NB4 (cell line): ENCODE measurements around the gene FITM1.

ENCODE experiments used
- POLR2A ChIP-seq: IDR thresholded peaks from 2 replicates; pipeline ENCODE4 v1.6.1; 2011; ENCODE audit warnings: mild to moderate bottlenecking; ENCODE audit not compliant: insufficient read length; ENCODE audit errors: extremely low read depth
- TF ChIP-seq, protein P1 (sequence below): IDR thresholded peaks from one replicate; pipeline ENCODE4 v1.5.1; 2012; ENCODE audit warnings: low read depth, low read length

DNA sequence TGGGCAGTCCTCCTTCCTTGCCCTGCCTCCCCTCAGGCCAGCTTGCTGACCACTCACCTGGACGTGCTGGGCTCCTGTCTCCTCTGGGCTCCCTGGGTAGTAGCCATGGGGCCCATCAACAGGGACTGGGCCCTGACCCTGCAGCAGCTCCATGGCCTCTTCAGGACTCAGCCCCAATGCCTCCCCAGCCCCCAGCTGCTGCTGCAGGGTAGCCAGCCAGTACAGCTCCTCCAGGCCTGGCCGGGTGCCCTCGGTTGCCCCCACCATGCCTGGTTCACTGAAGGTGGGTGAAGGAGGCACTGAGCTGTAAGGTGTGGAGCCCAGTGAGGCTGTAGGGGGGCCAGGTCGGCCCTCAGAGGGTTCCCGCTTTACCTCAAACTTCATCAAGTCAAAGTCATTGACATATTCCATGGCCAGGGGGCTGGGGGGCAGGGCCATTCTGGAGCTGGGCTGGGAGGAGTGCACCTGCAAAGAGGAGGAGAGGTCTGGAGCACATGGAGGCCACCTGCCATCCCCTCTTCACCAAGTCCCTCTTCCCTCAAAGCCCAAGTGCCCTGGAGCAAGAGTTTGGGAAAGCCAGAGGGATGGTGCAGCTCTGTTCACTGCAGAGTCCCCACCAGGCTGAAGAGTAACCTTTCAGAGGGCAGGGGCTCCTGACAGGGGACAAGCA, 47.9 kb upstream of the FITM1 start:
- TF ChIP-seq, protein P1, sequence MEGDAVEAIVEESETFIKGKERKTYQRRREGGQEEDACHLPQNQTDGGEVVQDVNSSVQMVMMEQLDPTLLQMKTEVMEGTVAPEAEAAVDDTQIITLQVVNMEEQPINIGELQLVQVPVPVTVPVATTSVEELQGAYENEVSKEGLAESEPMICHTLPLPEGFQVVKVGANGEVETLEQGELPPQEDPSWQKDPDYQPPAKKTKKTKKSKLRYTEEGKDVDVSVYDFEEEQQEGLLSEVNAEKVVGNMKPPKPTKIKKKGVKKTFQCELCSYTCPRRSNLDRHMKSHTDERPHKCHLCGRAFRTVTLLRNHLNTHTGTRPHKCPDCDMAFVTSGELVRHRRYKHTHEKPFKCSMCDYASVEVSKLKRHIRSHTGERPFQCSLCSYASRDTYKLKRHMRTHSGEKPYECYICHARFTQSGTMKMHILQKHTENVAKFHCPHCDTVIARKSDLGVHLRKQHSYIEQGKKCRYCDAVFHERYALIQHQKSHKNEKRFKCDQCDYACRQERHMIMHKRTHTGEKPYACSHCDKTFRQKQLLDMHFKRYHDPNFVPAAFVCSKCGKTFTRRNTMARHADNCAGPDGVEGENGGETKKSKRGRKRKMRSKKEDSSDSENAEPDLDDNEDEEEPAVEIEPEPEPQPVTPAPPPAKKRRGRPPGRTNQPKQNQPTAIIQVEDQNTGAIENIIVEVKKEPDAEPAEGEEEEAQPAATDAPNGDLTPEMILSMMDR = no peak
- no peak for TF ChIP-seq POLR2A
